SH-SY5Y (cell line): ENCODE measurements around the gene CSF2RB.

ENCODE experiments used
- GATA2 ChIP-seq: IDR thresholded peaks from 2 replicates; pipeline ENCODE4 v1.6.1; 2011; ENCODE audit warnings: mild to moderate bottlenecking, low read depth, low read length
- GATA3 ChIP-seq: IDR thresholded peaks from 2 replicates; pipeline ENCODE4 v1.6.1; 2011; ENCODE audit warnings: low read depth, mild to moderate bottlenecking, low read length, moderate library complexity

CSF2RB gene

GRCh38 chr22:36875741-36876140, 37.7 kb upstream of the CSF2RB start:
- TF ChIP-seq GATA3 (no peak), GATA2 (no peak)

- no peak for TF ChIP-seq GATA3
- TF ChIP-seq GATA2 = no peak
Observed at GRCh38 chr22:36879775-36880174, 33.7 kb upstream of the CSF2RB start.

- TF ChIP-seq GATA2 (no peak), GATA3 (no peak)
Observed at GRCh38 chr22:36881504-36882245, 31.8 kb upstream of the CSF2RB start.

GRCh38 chr22:36884349-36885158, 28.9 kb upstream of the CSF2RB start:
- TF ChIP-seq GATA3 (no peak), GATA2 (no peak)

- no peak for TF ChIP-seq GATA3
- TF ChIP-seq GATA2 = no peak
Observed at GRCh38 chr22:36885474-36885873, 28.0 kb upstream of the CSF2RB start.

GRCh38 chr22:36886016-36886415, 27.4 kb upstream of the CSF2RB start:
- TF ChIP-seq GATA2 = no peak

GRCh38 chr22:36887162-36887561, 26.3 kb upstream of the CSF2RB start:
- TF ChIP-seq GATA3 = no peak
- TF ChIP-seq GATA2 = no peak

- TF ChIP-seq GATA3 (no peak), GATA2 (no peak)
Observed at GRCh38 chr22:36891646-36892045, 21.8 kb upstream of the CSF2RB start.

- no peak for TF ChIP-seq GATA3
- TF ChIP-seq GATA2 = no peak
Observed at GRCh38 chr22:36892292-36892691, 21.1 kb upstream of the CSF2RB start.

GRCh38 chr22:36893262-36893661, 20.2 kb upstream of the CSF2RB start:
- TF ChIP-seq GATA2 (no peak), GATA3 (no peak)

- TF ChIP-seq GATA3 = no peak
- no peak for TF ChIP-seq GATA2
Observed at GRCh38 chr22:36894266-36894665, 19.2 kb upstream of the CSF2RB start.

GRCh38 chr22:36897611-36898010, 15.8 kb upstream of the CSF2RB start:
- no peak for TF ChIP-seq GATA3
- no peak for TF ChIP-seq GATA2

GRCh38 chr22:36898690-36899089, 14.7 kb upstream of the CSF2RB start:
- no peak for TF ChIP-seq GATA3
- TF ChIP-seq GATA2 = no peak

- no peak for TF ChIP-seq GATA3
- TF ChIP-seq GATA2 = no peak
Observed at GRCh38 chr22:36899498-36899897, 13.9 kb upstream of the CSF2RB start.

GRCh38 chr22:36900225-36900624, 13.2 kb upstream of the CSF2RB start:
- TF ChIP-seq GATA3 (no peak), GATA2 (no peak)

GRCh38 chr22:36900880-36901279, 12.5 kb upstream of the CSF2RB start:
- no peak for TF ChIP-seq GATA2
- TF ChIP-seq GATA3 = no peak
